CD4-positive, alpha-beta T cell (primary cell): ENCODE results near the gene NAA50. TPM values are rescaled to one million over a fixed set of nuclear protein-coding genes. Genes with fewer than 3 reads are reported as not detected.
A peak's percentile ranks its signal among the peaks of the same experiment; 100 is the strongest.

Experiments
- ATAC-seq: fragments of 200-7000 bp; cut with Tn5 transposase; one replicate; pipeline ENCODE4 v1.10.0; 2022; ENCODE audit warnings: mild to moderate bottlenecking; ENCODE audit not compliant: poor library complexity
- CTCF ChIA-PET: fragments of 350-600 bp; sonication (Branson Sonifier 250); formaldehyde crosslinking; loops from one replicate; lab custom pipeline; 2021; ENCODE audit warnings: antibody characterized with exemption, inconsistent platforms; lab: Charles Lee
- POLR2A ChIA-PET: fragments of 350-600 bp; sonication (Branson Sonifier 250); formaldehyde crosslinking; loops from one replicate; lab custom pipeline; 2021; ENCODE audit warnings: antibody characterized with exemption, inconsistent platforms; lab: Charles Lee
- DNase-seq, 14 experiments: peaks; one replicate each; pipeline ENCODE4 v3.0.0-alpha.2; 2013 to 2020; ENCODE audit warnings: mixed read lengths in 2 of 14
- H3K27ac ChIP-seq, 2 donors: one replicate each; pipeline versions ENCODE4 v1.5.1 to v1.7.0; 2013; ENCODE audit warnings: low read length in 2 of 2, low read depth in 1 of 2, mild to moderate bottlenecking in 1 of 2
- H3K27me3 ChIP-seq, 2 experiments: 1 replicate in 1 of 2; 2 replicates in 1 of 2; pipeline versions ENCODE4 v1.6.1 to v1.7.0; 2013; ENCODE audit warnings: low read length in 2 of 2, control low read depth in 1 of 2, mild to moderate bottlenecking in 1 of 2, moderate library complexity in 1 of 2; ENCODE audit not compliant: insufficient read depth in 2 of 2, control insufficient read depth in 1 of 2
- H3K36me3 ChIP-seq: one replicate; pipeline ENCODE4 v1.6.1; 2013; ENCODE audit warnings: low read length, control low read depth; ENCODE audit not compliant: insufficient read depth
- H3K4me1 ChIP-seq: one replicate; pipeline ENCODE4 v1.6.1; 2013; ENCODE audit warnings: low read length, control low read depth; ENCODE audit not compliant: insufficient read depth
- H3K4me3 ChIP-seq: one replicate; pipeline ENCODE4 v1.5.1; 2013; ENCODE audit warnings: mild to moderate bottlenecking, low read length, moderate library complexity
- H3K9me3 ChIP-seq, 2 experiments: 1 replicate in 1 of 2; 2 replicates in 1 of 2; pipeline versions ENCODE4 v1.6.1 to v1.7.0; 2013; ENCODE audit warnings: low read length in 2 of 2, mild to moderate bottlenecking in 2 of 2, control low read depth in 1 of 2, moderate library complexity in 1 of 2; ENCODE audit not compliant: control insufficient read depth in 1 of 2, insufficient read depth in 1 of 2
- H3K27ac Mint-ChIP-seq: one replicate; pipeline ENCODE4 v1.8.0; 2020; ENCODE audit warnings: mixed read lengths
- H3K27me3 Mint-ChIP-seq: one replicate; pipeline ENCODE4 v1.8.0; 2021; ENCODE audit warnings: mixed read lengths
- H3K36me3 Mint-ChIP-seq: one replicate; pipeline ENCODE4 v1.8.0; 2021; ENCODE audit warnings: low read depth, mixed read lengths
- H3K4me1 Mint-ChIP-seq: one replicate; pipeline ENCODE4 v1.8.0; 2021; ENCODE audit warnings: low read depth, mixed read lengths
- H3K4me3 Mint-ChIP-seq: one replicate; pipeline ENCODE4 v1.8.0; 2020; ENCODE audit warnings: mild to moderate bottlenecking, mixed read lengths
- H3K9me3 Mint-ChIP-seq: one replicate; pipeline ENCODE4 v1.8.0; 2020; ENCODE audit warnings: mixed read lengths
- CTCF ChIP-seq: fragments of 200-600 bp; IDR thresholded peaks from one replicate; pipeline ENCODE4 v1.8.0; 2022; ENCODE audit warnings: antibody characterized with exemption, mild to moderate bottlenecking
- intact Hi-C, 2 experiments: fragments of 100-400 bp; cut with DNase I in 1 of 2; cut with micrococcal nuclease in 1 of 2; formaldehyde crosslinking; loops; one replicate each; pipeline versions ENCODE4 v1.15.1 to v1.9.0; 2023 to 2025; cut with DNase I, micrococcal nuclease
- total RNA-seq, 174 experiments: library from RNA in 2 of 174; stranded (reverse) in 2 of 174; gene quantifications; one replicate each; pipeline ENCODE4 v1.2.3 and lab custom pipeline; 2021 to 2026

The NAA50 gene
- total RNA-seq, 2 experiments from 2014 or later = 46.6 to 48.0 TPM

DNA sequence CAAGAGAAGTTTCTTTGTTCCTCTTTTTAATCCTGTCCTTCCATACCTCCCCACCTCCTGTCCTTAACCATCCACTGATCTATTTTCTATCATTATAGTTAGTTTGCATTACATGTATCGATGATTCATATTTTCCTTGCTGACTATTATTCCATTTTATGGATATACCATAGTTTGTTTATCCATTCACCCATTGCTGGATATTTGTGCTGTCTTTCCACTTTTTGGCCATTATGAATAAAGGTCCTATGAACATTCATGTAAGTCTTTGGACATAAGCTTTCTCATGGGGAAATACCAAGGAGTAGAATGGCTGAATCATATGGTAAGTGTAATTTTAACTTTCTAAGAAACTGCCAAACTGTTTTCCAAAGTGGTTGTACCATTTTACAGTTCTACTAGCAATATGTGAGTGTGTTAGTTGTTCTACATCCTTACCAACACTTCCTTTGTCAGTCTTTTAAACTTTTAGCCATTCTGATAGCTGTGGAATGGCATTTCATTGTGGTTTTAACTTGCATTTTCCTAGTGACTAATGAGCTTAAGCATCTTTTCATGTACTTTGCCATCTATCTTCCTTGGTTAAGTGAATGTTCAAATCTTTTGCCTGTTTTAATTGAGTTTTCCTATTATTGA lies 12.5 kb upstream of the NAA50 start:
- no peak overlapping the region for H3K4me3 Mint-ChIP-seq
- ChIA-PET CTCF (interaction anchor here (2.1 kb wide), 1 partner anchor 22 kb away, joined by 6 read pairs; no protein-coding TSS in a partner anchor), POLR2A (no interaction called here)
- H3K9me3 Mint-ChIP-seq = peaks cover 4% of the 10 kb centered on the region
- no peak overlapping the region for H3K27ac Mint-ChIP-seq
- Histone ChIP-seq H3K27ac (no peak overlapping the region), H3K36me3 (no peaks in the 10 kb centered on the region), H3K27me3 (no peaks in the 10 kb centered on the region), H3K4me3 (no peak overlapping the region), H3K9me3 (no peaks in the 10 kb centered on the region), H3K4me1 (no peaks in the 10 kb centered on the region)
- no peaks in the 10 kb centered on the region for H3K27me3 Mint-ChIP-seq
- DNase-seq (no peak), ATAC-seq (no peak)
- H3K4me1 Mint-ChIP-seq = peaks cover 11% of the 10 kb centered on the region
- peaks cover 14% of the 10 kb centered on the region for H3K36me3 Mint-ChIP-seq
- TF ChIP-seq CTCF = no peak
- intact Hi-C loops = no loop called here

DNA sequence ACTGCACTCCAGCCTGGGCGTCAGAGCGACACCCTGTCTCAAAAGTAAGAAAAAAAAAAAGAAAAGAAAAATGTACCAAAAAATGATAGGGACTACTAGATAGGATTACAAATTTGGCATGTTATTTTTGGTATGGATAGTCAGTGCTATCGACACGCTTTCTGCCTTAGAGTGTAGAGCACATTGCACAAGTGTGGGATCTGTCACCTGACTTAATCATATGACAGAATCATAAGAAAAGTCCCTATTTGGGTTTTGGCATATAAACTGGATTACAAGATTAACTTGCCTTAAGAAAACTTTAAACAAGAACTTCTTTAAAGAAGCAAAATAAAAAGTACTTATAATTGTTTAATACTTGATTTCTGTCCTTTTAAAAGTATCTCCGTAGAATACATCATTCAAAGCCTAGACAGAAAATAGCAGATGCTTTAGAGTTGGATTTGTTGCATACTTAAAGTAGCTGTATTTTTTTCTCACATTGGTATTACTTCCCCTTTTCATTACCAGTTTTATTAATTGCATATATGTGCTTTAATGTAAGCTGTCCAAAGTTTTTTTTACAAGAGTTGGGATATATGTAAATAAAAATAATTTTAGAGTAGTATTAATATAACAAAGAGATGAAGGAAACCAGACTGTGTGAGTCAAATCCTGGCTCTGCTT lies 8.6 kb upstream of the NAA50 start:
- ChIA-PET CTCF (no interaction called here), POLR2A (no interaction called here)
- Mint-ChIP-seq H3K9me3 (peaks cover 4% of the 10 kb centered on the region), H3K27me3 (no peaks in the 10 kb centered on the region), H3K36me3 (peaks cover 14% of the 10 kb centered on the region), H3K4me3 (no peak overlapping the region), H3K27ac (no peak overlapping the region), H3K4me1 (peaks cover 23% of the 10 kb centered on the region)
- no peak for TF ChIP-seq CTCF
- intact Hi-C loops = no loop called here
- Histone ChIP-seq H3K27ac (no peak overlapping the region), H3K4me1 (no peaks in the 10 kb centered on the region), H3K27me3 (no peaks in the 10 kb centered on the region), H3K36me3 (no peaks in the 10 kb centered on the region), H3K9me3 (no peaks in the 10 kb centered on the region), H3K4me3 (no peak overlapping the region)
- no peak for ATAC-seq
- peak in 2 of 14 experiments; percentile 37 to 41 for DNase-seq

DNA sequence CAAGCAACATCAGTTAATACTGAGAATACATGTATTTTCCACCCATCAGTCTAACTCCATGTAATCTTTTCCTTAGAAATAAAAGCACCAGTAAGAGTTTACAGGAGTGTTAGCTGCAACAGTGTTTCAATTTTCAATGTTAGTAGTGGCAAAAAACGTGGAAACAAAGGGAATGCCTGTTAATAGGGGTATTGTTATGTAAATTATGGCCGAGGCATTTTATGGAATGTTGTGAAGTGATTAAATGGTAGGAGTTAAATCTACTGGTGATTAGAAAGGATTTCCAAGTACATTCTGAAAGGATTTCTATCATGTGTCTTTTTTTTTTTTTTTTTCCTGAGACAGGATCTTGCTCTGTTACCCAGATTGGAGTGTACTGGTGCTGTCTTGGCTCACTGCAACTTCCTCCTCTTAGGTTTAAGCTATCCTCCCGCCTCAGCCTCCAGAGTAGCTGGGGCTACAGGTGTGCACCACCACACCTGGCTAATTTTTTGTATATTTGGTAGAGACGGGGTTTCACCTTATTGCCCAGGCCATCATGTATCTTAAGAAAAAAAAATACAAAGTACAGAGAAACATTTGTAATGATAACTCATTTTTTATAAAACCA lies 7.4 kb upstream of the NAA50 start:
- Histone ChIP-seq H3K27ac (no peak overlapping the region), H3K36me3 (no peaks in the 10 kb centered on the region), H3K4me1 (no peaks in the 10 kb centered on the region), H3K27me3 (no peaks in the 10 kb centered on the region), H3K9me3 (no peaks in the 10 kb centered on the region), H3K4me3 (no peak overlapping the region)
- no peak for TF ChIP-seq CTCF
- ChIA-PET CTCF (no interaction called here), POLR2A (no interaction called here)
- Mint-ChIP-seq H3K36me3 (peaks cover 9% of the 10 kb centered on the region), H3K9me3 (peaks cover 4% of the 10 kb centered on the region), H3K4me3 (no peak overlapping the region), H3K4me1 (peaks cover 35% of the 10 kb centered on the region), H3K27ac (no peak overlapping the region), H3K27me3 (no peaks in the 10 kb centered on the region)
- intact Hi-C loops = no loop called here
- no peak for ATAC-seq
- no peak for DNase-seq
